ENCODE data around the gene YPEL4.

YPEL4 gene

GRCh38 chr11:57597916-57598830 lies 51.5 kb downstream of the YPEL4 start:
- no peak for TF ChIP-seq GATA3 (IDR thresholded peaks at IDR 0.05; ENCODE audit: low read depth, low read length)
- TF ChIP-seq GATA2 (IDR thresholded peaks at IDR 0.05; ENCODE audit: low read depth, low read length): no peak

GRCh38 chr11:57597461-57597915 lies 52.2 kb downstream of the YPEL4 start, which contains the start of gene SERPING1:
TSS of gene SERPING1 (plus strand) at chr11:57597685. CDS start at chr11:57598271, 586 bp downstream.
- TF ChIP-seq GATA3 (IDR thresholded peaks at IDR 0.05; ENCODE audit: low read depth, low read length) (no peak), GATA2 (IDR thresholded peaks at IDR 0.05; ENCODE audit: low read depth, low read length) (no peak)

- TF ChIP-seq GATA2 (IDR thresholded peaks at IDR 0.05; ENCODE audit: low read depth, low read length) (no peak), GATA3 (IDR thresholded peaks at IDR 0.05; ENCODE audit: low read depth, low read length) (no peak)
Observed at GRCh38 chr11:57596266-57596885, 53.3 kb downstream of the YPEL4 start.

All from SH-SY5Y (cell line).